H9 (cell line): ENCODE data around the gene ZFR2. TPM values are rescaled to one million over a fixed set of nuclear protein-coding genes. Genes with fewer than 3 reads are reported as not detected.

Experiments used
- DNase-seq: peaks from one replicate; pipeline ENCODE4 v3.0.0-alpha.2; 2017
- H2AFZ ChIP-seq: one replicate; pipeline ENCODE4 v1.6.1; 2013; ENCODE audit warnings: mild to moderate bottlenecking, low read length, control low read depth, moderate library complexity
- H2AK5ac ChIP-seq: 2 replicates; pipeline ENCODE4 v1.6.1; 2013; ENCODE audit warnings: low read length, control low read depth, mixed read lengths; ENCODE audit not compliant: insufficient read length
- H2BK120ac ChIP-seq: one replicate; pipeline ENCODE4 v1.6.1; 2013; ENCODE audit warnings: low read depth, mild to moderate bottlenecking, low read length, control low read depth, inconsistent platforms; ENCODE audit not compliant: poor library complexity, severe bottlenecking
- H2BK12ac ChIP-seq: 2 replicates; pipeline ENCODE4 v1.6.1; 2013; ENCODE audit warnings: low read length, control low read depth, mixed read lengths, low read depth; ENCODE audit not compliant: insufficient read length
- H2BK15ac ChIP-seq: 2 replicates; pipeline ENCODE4 v1.6.1; 2013; ENCODE audit warnings: low read depth, low read length, control low read depth
- H2BK20ac ChIP-seq: one replicate; pipeline ENCODE4 v1.6.1; 2013; ENCODE audit warnings: low read depth, mild to moderate bottlenecking, low read length, control low read depth, inconsistent platforms; ENCODE audit not compliant: poor library complexity, severe bottlenecking
- H2BK5ac ChIP-seq: 2 replicates; pipeline ENCODE4 v1.6.1; 2013; ENCODE audit warnings: low read length, control low read depth, mixed read lengths; ENCODE audit not compliant: insufficient read length
- H3K14ac ChIP-seq: 2 replicates; pipeline ENCODE4 v1.6.1; 2013; ENCODE audit warnings: low read length, control low read depth; ENCODE audit not compliant: insufficient read depth
- H3K18ac ChIP-seq: 2 replicates; pipeline ENCODE4 v1.6.1; 2013; ENCODE audit warnings: low read depth, mild to moderate bottlenecking, mixed read lengths, low read length, control low read depth; ENCODE audit not compliant: insufficient read length
- H3K23ac ChIP-seq: 2 replicates; pipeline ENCODE4 v1.6.1; 2013; ENCODE audit warnings: low read length, control low read depth, mixed read lengths, low read depth; ENCODE audit not compliant: insufficient read length
- H3K23me2 ChIP-seq: 2 replicates; pipeline ENCODE4 v1.6.1; 2013; ENCODE audit warnings: low read depth, mild to moderate bottlenecking, mixed read lengths, low read length, control low read depth; ENCODE audit not compliant: insufficient read length, poor library complexity, severe bottlenecking
- H3K27ac ChIP-seq: 2 replicates; pipeline ENCODE4 v1.5.1; 2013; ENCODE audit warnings: low read length, control low read depth, mixed read lengths, low read depth; ENCODE audit not compliant: insufficient read length
- H3K27me3 ChIP-seq: 2 replicates; pipeline ENCODE4 v1.6.1; 2013; ENCODE audit warnings: low read length, control low read depth, inconsistent platforms; ENCODE audit not compliant: insufficient read depth
- H3K4ac ChIP-seq: 2 replicates; pipeline ENCODE4 v1.6.1; 2013; ENCODE audit warnings: low read depth, mild to moderate bottlenecking, control low read depth, inconsistent platforms, low read length, moderate library complexity
- H3K4me1 ChIP-seq: 2 replicates; pipeline ENCODE4 v1.6.1; 2013; ENCODE audit warnings: low read length, control low read depth, inconsistent platforms; ENCODE audit not compliant: insufficient read depth
- H3K4me2 ChIP-seq: 2 replicates; pipeline ENCODE4 v1.6.1; 2013; ENCODE audit warnings: low read length, control low read depth, mixed read lengths; ENCODE audit not compliant: insufficient read length, insufficient read depth
- H3K56ac ChIP-seq: 2 replicates; pipeline ENCODE4 v1.6.1; 2013; ENCODE audit warnings: low read depth, mild to moderate bottlenecking, mixed read lengths, low read length, control low read depth; ENCODE audit not compliant: insufficient read length
- H3K79me1 ChIP-seq: 2 replicates; pipeline ENCODE4 v1.6.1; 2013; ENCODE audit warnings: low read depth, mild to moderate bottlenecking, moderate library complexity, low read length, control low read depth, inconsistent platforms; ENCODE audit not compliant: insufficient read depth, poor library complexity, severe bottlenecking
- H3K79me2 ChIP-seq: 2 replicates; pipeline ENCODE4 v1.6.1; 2013; ENCODE audit warnings: low read length, control low read depth, inconsistent platforms; ENCODE audit not compliant: insufficient read depth
- H3K9ac ChIP-seq: 2 replicates; pipeline ENCODE4 v1.6.1; 2013; ENCODE audit warnings: low read length, control low read depth, mixed read lengths; ENCODE audit not compliant: insufficient read length; ENCODE audit errors: extremely low read depth
- H3K9me3 ChIP-seq: one replicate; pipeline ENCODE4 v1.6.1; 2013; ENCODE audit warnings: low read depth, low read length, inconsistent platforms; ENCODE audit not compliant: control insufficient read depth
- H3T11ph ChIP-seq: one replicate; pipeline ENCODE4 v1.6.1; 2013; ENCODE audit warnings: mild to moderate bottlenecking, low read length, control low read depth, inconsistent platforms
- H4K20me1 ChIP-seq: one replicate; pipeline ENCODE4 v1.6.1; 2013; ENCODE audit not compliant: control insufficient read depth, insufficient read length, insufficient read depth
- H4K5ac ChIP-seq: 2 replicates; pipeline ENCODE4 v1.6.1; 2013; ENCODE audit warnings: low read depth, mild to moderate bottlenecking, mixed read lengths, low read length, control low read depth; ENCODE audit not compliant: insufficient read length
- H4K8ac ChIP-seq: replicated peaks from 2 replicates; pipeline ENCODE4 v1.6.1; 2013; ENCODE audit warnings: low read length, control low read depth, mixed read lengths, low read depth; ENCODE audit not compliant: insufficient read length
- H4K91ac ChIP-seq: 2 replicates; pipeline ENCODE4 v1.6.1; 2013; ENCODE audit warnings: low read depth, mild to moderate bottlenecking, moderate library complexity, mixed read lengths, low read length, control low read depth; ENCODE audit not compliant: insufficient read length
- H3K27ac Mint-ChIP-seq, 3 experiments: 2 replicates in 2 of 3; 3 replicates in 1 of 3; pipeline ENCODE4 v1.8.0; 2020 to 2021; ENCODE audit warnings: mixed read lengths in 3 of 3, mild to moderate bottlenecking in 1 of 3, moderate library complexity in 1 of 3
- H3K27me3 Mint-ChIP-seq: 2 replicates; pipeline ENCODE4 v1.8.0; 2021; ENCODE audit warnings: low read depth, mild to moderate bottlenecking, moderate library complexity, mixed read lengths
- H3K36me3 Mint-ChIP-seq, 3 experiments: 2 replicates in 2 of 3; 3 replicates in 1 of 3; pipeline ENCODE4 v1.8.0; 2020 to 2021; ENCODE audit warnings: low read depth in 3 of 3, mixed read lengths in 3 of 3; ENCODE audit not compliant: insufficient read depth in 1 of 3
- H3K4me1 Mint-ChIP-seq, 2 experiments: 2 replicates each; pipeline ENCODE4 v1.8.0; 2020; ENCODE audit warnings: mixed read lengths in 2 of 2
- H3K4me3 Mint-ChIP-seq, 2 experiments: 2 replicates in 1 of 2; 3 replicates in 1 of 2; pipeline ENCODE4 v1.8.0; 2020 to 2021; ENCODE audit warnings: mild to moderate bottlenecking in 2 of 2, mixed read lengths in 2 of 2, moderate library complexity in 1 of 2
- H3K9me3 Mint-ChIP-seq, 2 experiments: 2 replicates in 1 of 2; 3 replicates in 1 of 2; pipeline ENCODE4 v1.8.0; 2020; ENCODE audit warnings: mild to moderate bottlenecking in 2 of 2, mixed read lengths in 2 of 2, moderate library complexity in 1 of 2
- CTCF ChIP-seq: fragments of 200-600 bp; sonication (generic); conservative IDR thresholded peaks from 3 replicates; pipeline ENCODE4 v1.8.0; 2021; ENCODE audit warnings: antibody characterized with exemption, mild to moderate bottlenecking
- WGBS: extraction: QIAGEN DNeasy Blood & Tissue Kit; methylation state at CpG from one replicate; pipeline ENCODE4 v1.1.7; 2013; ENCODE audit warnings: missing lambda C conversion rate, low lambda C conversion rate, mixed read lengths; ENCODE audit not compliant: insufficient read length; ENCODE audit errors: extremely low coverage; 5-methylcytosine and 5-hydroxymethylcytosine counted together
- total RNA-seq: library from RNA; stranded (reverse); gene quantifications from 2 replicates; pipeline ENCODE4 v1.2.1, GENCODE V29; 2021

Gene ZFR2
- total RNA-seq, 1 experiment from 2014 or later = 18.3 TPM

GRCh38 chr19:3771000-3771905 lies 97.6 kb downstream of the ZFR2 start:
- DNase-seq = peak; percentile 42
- Histone ChIP-seq H4K8ac (no peak overlapping the region), H3K27ac (no peak overlapping the region), H2BK20ac (no peak overlapping the region), H2AFZ (no peak overlapping the region), H3K4ac (no peak overlapping the region), H2BK15ac (no peak overlapping the region), H3K23me2 (no peaks in the 10 kb centered on the region), H4K20me1 (no peaks in the 10 kb centered on the region), H3K79me1 (no peaks in the 10 kb centered on the region), H3K79me2 (no peaks in the 10 kb centered on the region), H3K27me3 (no peaks in the 10 kb centered on the region), H3K4me1 (no peaks in the 10 kb centered on the region), H3K9me3 (no peaks in the 10 kb centered on the region), H3K4me2 (no peak overlapping the region), H3K9ac (no peak overlapping the region), H3T11ph (no peak overlapping the region), H4K91ac (no peak overlapping the region), H2BK120ac (no peak overlapping the region), H2BK12ac (no peak overlapping the region), H2AK5ac (no peak overlapping the region), H3K23ac (no peak overlapping the region), H3K56ac (no peak overlapping the region), H2BK5ac (no peak overlapping the region), H3K14ac (no peak overlapping the region; the same call in 1 of the 2 replicates), H3K18ac (no peak overlapping the region), H4K5ac (no peak overlapping the region)
- Mint-ChIP-seq H3K27ac (peak overlapping the region; percentile 7 to 87 (median 50); a peak in 4 of 7 replicates), H3K4me1 (peaks cover 7 to 18% of the 10 kb centered on the region in 2 experiments), H3K4me3 (peak overlapping the region in 1 of 2 experiments; percentile 3; a peak in 2 of 5 replicates), H3K36me3 (peaks cover 5 to 13% (median 12%) of the 10 kb centered on the region in 3 experiments; a peak in 6 of 7 replicates), H3K27me3 (no peaks in the 10 kb centered on the region), H3K9me3 (no peaks in the 10 kb centered on the region)
- TF ChIP-seq CTCF = no peak
- no CpG with 5 or more reads among the region's 35 CpGs for WGBS
